Activated CD8-positive, alpha-beta memory T cell treated with anti-CD3 and anti-CD28 coated beads for 4 hours (primary cell): ENCODE results near the gene DNAJB13.

Experiments used
- DNase-seq, 2 donors: peaks; one replicate each; pipeline ENCODE4 v3.0.0-alpha.2; 2020; ENCODE audit warnings: low read depth in 2 of 2

DNAJB13 gene

GRCh38 chr11:73951797-73952196 is 971 bp downstream of the DNAJB13 start:
- no peak for DNase-seq

GRCh38 chr11:73956876-73957653 is 6.2 kb downstream of the DNAJB13 start:
- DNase-seq, result no peak

- DNase-seq, result no peak
These were observed 7.0 kb downstream of the DNAJB13 start for GRCh38 chr11:73957654-73958361.

- no peak for DNase-seq
These were observed 7.8 kb downstream of the DNAJB13 start for GRCh38 chr11:73958521-73959141.

GRCh38 chr11:73961321-73961720 is 10.5 kb downstream of the DNAJB13 start:
- DNase-seq, result no peak

- no peak for DNase-seq
These were observed 11.4 kb downstream of the DNAJB13 start for GRCh38 chr11:73962101-73962705.

- DNase-seq, result no peak
These were observed 13.0 kb downstream of the DNAJB13 start for GRCh38 chr11:73963861-73964260.

GRCh38 chr11:73965076-73965763 is 14.4 kb downstream of the DNAJB13 start:
- DNase-seq, result no peak

- DNase-seq, result no peak
These were observed 14.9 kb downstream of the DNAJB13 start for GRCh38 chr11:73965764-73966121.

- no peak for DNase-seq
These were observed 17.6 kb downstream of the DNAJB13 start for GRCh38 chr11:73968356-73968966.

GRCh38 chr11:73969091-73969490 is 18.3 kb downstream of the DNAJB13 start:
- no peak for DNase-seq

- DNase-seq, result no peak
These were observed 19.4 kb downstream of the DNAJB13 start for GRCh38 chr11:73969991-73970800.

- no peak for DNase-seq
These were observed 20.4 kb downstream of the DNAJB13 start for GRCh38 chr11:73971175-73971719.

- DNase-seq, result no peak
These were observed 21.4 kb downstream of the DNAJB13 start for GRCh38 chr11:73972187-73972586.

GRCh38 chr11:73972620-73973449 is 22.0 kb downstream of the DNAJB13 start:
- DNase-seq, result no peak

GRCh38 chr11:73974604-73975478 is 24.0 kb downstream of the DNAJB13 start:
- DNase-seq, result no peak

- DNase-seq, result no peak
These were observed 24.6 kb downstream of the DNAJB13 start for GRCh38 chr11:73975479-73975757.

GRCh38 chr11:73976451-73977151 is 25.8 kb downstream of the DNAJB13 start:
- no peak for DNase-seq
